ENCODE data around the gene C1QL4. TPM values are rescaled to one million over a fixed set of nuclear protein-coding genes. Genes with fewer than 3 reads are reported as not detected.

The C1QL4 gene
- polyA plus RNA-seq, 1 donor from 2014 or later: 13.7 TPM

DNA sequence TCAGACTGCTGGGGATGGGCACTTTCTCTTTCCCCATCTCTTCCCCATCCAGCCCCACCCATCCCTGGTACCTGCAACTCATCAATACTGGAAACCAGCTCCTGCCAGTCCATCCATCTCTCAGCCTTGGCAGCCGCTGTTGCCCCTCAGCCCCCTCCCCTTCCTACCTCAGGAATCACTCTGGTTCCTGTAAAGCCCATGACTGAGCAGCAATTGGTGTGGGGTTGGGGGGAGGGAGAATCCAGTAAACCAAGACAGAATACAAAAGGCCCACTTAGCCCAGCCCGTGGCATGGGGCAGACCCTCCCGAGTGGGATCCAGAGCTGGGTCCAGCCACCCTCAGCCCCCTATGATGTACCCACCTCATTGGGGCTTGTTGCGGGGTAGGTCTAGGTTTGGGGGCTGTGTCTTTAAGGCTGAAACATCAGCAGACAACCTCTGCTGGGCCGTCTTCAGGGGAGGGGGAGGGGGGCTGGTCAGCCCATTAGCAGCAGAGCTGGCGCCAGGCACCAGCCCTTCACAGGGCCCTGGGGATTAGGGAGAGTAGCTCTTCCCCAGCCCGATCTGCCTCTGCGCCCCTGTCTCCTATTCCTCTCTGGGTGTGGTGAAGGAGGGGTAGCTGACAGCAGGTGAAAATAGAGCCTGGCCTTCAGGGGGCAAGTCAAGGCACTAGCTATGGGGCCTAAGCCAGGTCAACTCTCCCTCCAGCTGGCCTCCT lies 42.7 kb downstream of the C1QL4 start:
- H4K20me1 ChIP-seq (ENCODE audit: insufficient read depth): no peaks in the 10 kb centered on the region
- no peak overlapping the region for H3K9ac ChIP-seq (ENCODE audit: low read length)
- H3K79me2 ChIP-seq (replicated peaks; ENCODE audit: insufficient read depth, low read length): no peaks in the 10 kb centered on the region
- no peaks in the 10 kb centered on the region for H3F3A ChIP-seq (ENCODE audit: insufficient read depth, low read length, poor library complexity, severe bottlenecking)
- peaks cover 63% of the 10 kb centered on the region for H3K27me3 ChIP-seq (ENCODE audit: insufficient read depth, low read depth, low read length)
- no peaks in the 10 kb centered on the region for H3K36me3 ChIP-seq (ENCODE audit: insufficient read depth, low read length)
- no peak overlapping the region for H3K4me2 ChIP-seq (ENCODE audit: low read length)
- no peaks in the 10 kb centered on the region for H3K9me3 ChIP-seq (ENCODE audit: low read length)
- no peaks in the 10 kb centered on the region for H3K9me2 ChIP-seq (ENCODE audit: insufficient read depth, low read length)
- H3K4me3 ChIP-seq (ENCODE audit: low read length): no peak overlapping the region
- no peak overlapping the region for H2AFZ ChIP-seq (ENCODE audit: low read depth, low read length)
- H3K27ac ChIP-seq (ENCODE audit: low read length): no peak overlapping the region
- TF ChIP-seq, protein P1, sequence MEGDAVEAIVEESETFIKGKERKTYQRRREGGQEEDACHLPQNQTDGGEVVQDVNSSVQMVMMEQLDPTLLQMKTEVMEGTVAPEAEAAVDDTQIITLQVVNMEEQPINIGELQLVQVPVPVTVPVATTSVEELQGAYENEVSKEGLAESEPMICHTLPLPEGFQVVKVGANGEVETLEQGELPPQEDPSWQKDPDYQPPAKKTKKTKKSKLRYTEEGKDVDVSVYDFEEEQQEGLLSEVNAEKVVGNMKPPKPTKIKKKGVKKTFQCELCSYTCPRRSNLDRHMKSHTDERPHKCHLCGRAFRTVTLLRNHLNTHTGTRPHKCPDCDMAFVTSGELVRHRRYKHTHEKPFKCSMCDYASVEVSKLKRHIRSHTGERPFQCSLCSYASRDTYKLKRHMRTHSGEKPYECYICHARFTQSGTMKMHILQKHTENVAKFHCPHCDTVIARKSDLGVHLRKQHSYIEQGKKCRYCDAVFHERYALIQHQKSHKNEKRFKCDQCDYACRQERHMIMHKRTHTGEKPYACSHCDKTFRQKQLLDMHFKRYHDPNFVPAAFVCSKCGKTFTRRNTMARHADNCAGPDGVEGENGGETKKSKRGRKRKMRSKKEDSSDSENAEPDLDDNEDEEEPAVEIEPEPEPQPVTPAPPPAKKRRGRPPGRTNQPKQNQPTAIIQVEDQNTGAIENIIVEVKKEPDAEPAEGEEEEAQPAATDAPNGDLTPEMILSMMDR (IDR thresholded peaks at IDR 0.05; ENCODE audit: poor library complexity, severe bottlenecking): no peak
- TF ChIP-seq TAF1 (IDR thresholded peaks at IDR 0.05; ENCODE audit: low read depth): no peak
- TF ChIP-seq EP300 (conservative IDR thresholded peaks at IDR 0.05; ENCODE audit: poor library complexity, severe bottlenecking): no peak
- TF ChIP-seq MXI1 (conservative IDR thresholded peaks at IDR 0.05; ENCODE audit: poor library complexity, severe bottlenecking): no peak

DNA sequence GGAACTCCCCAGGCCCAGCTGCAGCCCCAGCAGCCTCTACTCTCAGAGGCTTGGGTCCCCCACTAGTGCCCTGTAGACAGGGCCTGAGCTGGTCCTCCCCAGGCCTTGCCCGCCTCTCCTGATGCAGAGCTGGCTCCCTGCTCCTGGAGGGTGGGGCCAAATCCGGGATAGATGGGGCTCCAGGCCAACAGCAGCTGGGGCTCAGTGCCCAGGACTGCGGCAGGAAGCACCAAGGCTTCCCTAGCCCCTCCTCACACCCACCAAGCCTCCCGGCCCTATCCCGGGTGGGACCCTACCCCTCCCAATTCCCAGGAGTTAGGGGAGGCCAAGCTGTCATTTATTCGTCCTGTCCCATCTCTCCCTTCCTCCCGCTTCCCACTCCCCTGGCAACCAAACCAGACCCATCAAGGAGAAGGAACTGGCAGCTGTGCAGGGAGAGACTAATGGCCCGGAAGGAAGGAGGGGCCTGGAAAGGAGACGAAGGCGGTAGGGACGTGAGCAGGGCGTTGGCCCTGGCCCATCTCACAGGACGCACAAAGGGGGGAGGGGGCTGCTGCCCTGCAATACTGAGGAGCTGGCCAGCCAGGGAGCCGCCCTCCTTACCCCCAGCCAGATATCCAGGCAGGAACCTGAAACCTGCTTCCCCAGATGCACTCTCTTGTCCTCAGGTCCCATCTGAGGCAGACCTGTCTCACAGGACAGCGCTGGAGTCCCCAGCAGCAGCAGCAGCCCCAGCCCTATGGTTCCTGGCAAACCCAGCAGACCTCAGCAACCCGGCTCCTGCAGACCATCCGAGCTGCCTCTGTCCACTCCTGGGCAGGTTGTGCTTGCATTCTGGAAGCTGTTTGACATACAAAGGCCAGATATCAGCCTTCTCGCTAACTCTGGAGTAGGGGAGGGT lies 43.7 kb downstream of the C1QL4 start:
- Histone ChIP-seq H2AFZ (ENCODE audit: low read depth, low read length) (no peak overlapping the region), H3K36me3 (ENCODE audit: insufficient read depth, low read length) (no peaks in the 10 kb centered on the region), H3K79me2 (replicated peaks; ENCODE audit: insufficient read depth, low read length) (no peaks in the 10 kb centered on the region), H3K4me2 (ENCODE audit: low read length) (no peak overlapping the region), H3K9me3 (ENCODE audit: low read length) (no peaks in the 10 kb centered on the region), H3K4me3 (ENCODE audit: low read length) (no peak overlapping the region), H3K27me3 (ENCODE audit: insufficient read depth, low read depth, low read length) (peaks cover 56% of the 10 kb centered on the region), H4K20me1 (ENCODE audit: insufficient read depth) (no peaks in the 10 kb centered on the region), H3K27ac (ENCODE audit: low read length) (no peak overlapping the region), H3K9ac (ENCODE audit: low read length) (no peak overlapping the region), H3F3A (ENCODE audit: insufficient read depth, low read length, poor library complexity, severe bottlenecking) (no peaks in the 10 kb centered on the region), H3K9me2 (ENCODE audit: insufficient read depth, low read length) (no peaks in the 10 kb centered on the region)
- no peak for TF ChIP-seq EZH2 (IDR thresholded peaks at IDR 0.05; ENCODE audit: borderline replicate concordance, insufficient read depth, low read length, poor library complexity, severe bottlenecking)
- TF ChIP-seq MXI1 (conservative IDR thresholded peaks at IDR 0.05; ENCODE audit: poor library complexity, severe bottlenecking): no peak
- TF ChIP-seq REST (IDR thresholded peaks at IDR 0.05; ENCODE audit: borderline replicate concordance): no peak
- TF ChIP-seq EP300 (conservative IDR thresholded peaks at IDR 0.05; ENCODE audit: poor library complexity, severe bottlenecking): no peak
- TF ChIP-seq, protein P1 (IDR thresholded peaks at IDR 0.05; ENCODE audit: poor library complexity, severe bottlenecking): no peak
- no peak for TF ChIP-seq POLR2AphosphoS5 (IDR thresholded peaks at IDR 0.05)
- no peak for TF ChIP-seq TAF1 (IDR thresholded peaks at IDR 0.05; ENCODE audit: low read depth)
- TF ChIP-seq RAD21 (conservative IDR thresholded peaks at IDR 0.05): no peak
- TF ChIP-seq SMC3 (conservative IDR thresholded peaks at IDR 0.05; ENCODE audit: poor library complexity): no peak
